SK-N-SH (cell line): ENCODE results near the gene PECR. TPM values are rescaled to one million over a fixed set of nuclear protein-coding genes. Genes with fewer than 3 reads are reported as not detected.

Source experiments
- CTCF ChIA-PET: fragments of 300-600, 350-600 bp; formaldehyde crosslinking; extraction: SDS; loops from one replicate; lab custom pipeline; 2021; lab: Yijun Ruan, JAX
- POLR2A ChIA-PET: fragments of 350-600 bp; sonication (Branson Sonifier 250); formaldehyde crosslinking; extraction: SDS; loops from one replicate; lab custom pipeline; 2020; ENCODE audit warnings: antibody characterized with exemption, inconsistent platforms; lab: Yijun Ruan, JAX
- DNase-seq: peaks from one replicate; pipeline ENCODE4 v3.0.0; 2012
- H2AFZ ChIP-seq: fragments of 200-600 bp; sonication (generic); 2 replicates; pipeline ENCODE4 v1.8.1; 2016; ENCODE audit warnings: antibody characterized with exemption, mild to moderate bottlenecking, low read depth
- H3F3A ChIP-seq: fragments of 200-600 bp; sonication (generic); replicated peaks from 2 replicates; pipeline ENCODE3; 2016; ENCODE audit warnings: antibody characterized with exemption, mild to moderate bottlenecking; ENCODE audit not compliant: insufficient read depth
- H3K27ac ChIP-seq, 2 experiments: fragments of 200-500 bp in 1 of 2; fragments of 200-600 bp in 1 of 2; sonication (Bioruptor generic) in 1 of 2; sonication (generic), shearing (Covaris generic) in 1 of 2; 2 replicates each; pipeline versions ENCODE4 v1.5.1 to v1.6.1; 2014 to 2016; ENCODE audit warnings: low read depth in 2 of 2, inconsistent platforms in 1 of 2, low read length in 1 of 2, mild to moderate bottlenecking in 1 of 2, mixed read lengths in 1 of 2
- H3K27me3 ChIP-seq: fragments of 200-600 bp; sonication (generic), shearing (Covaris generic); 2 replicates; pipeline ENCODE4 v1.6.1; 2016; ENCODE audit warnings: mixed run types; ENCODE audit not compliant: insufficient read depth
- H3K36me3 ChIP-seq, 2 experiments: fragments of 200-500 bp in 1 of 2; fragments of 200-600 bp in 1 of 2; sonication (Bioruptor generic) in 1 of 2; sonication (generic) in 1 of 2; replicated peaks in 1 of 2; 2 replicates each; pipeline versions ENCODE3 to v1.5.1; 2014 to 2016; ENCODE audit warnings: low read length in 1 of 2, mild to moderate bottlenecking in 1 of 2; ENCODE audit not compliant: insufficient read depth in 2 of 2, control insufficient read depth in 1 of 2
- H3K4me1 ChIP-seq, 2 experiments: fragments of 200-500 bp in 1 of 2; fragments of 200-600 bp in 1 of 2; sonication (Bioruptor generic) in 1 of 2; sonication (generic), shearing (Covaris generic) in 1 of 2; 2 replicates each; pipeline versions ENCODE4 v1.5.1 to v1.6.1; 2014 to 2016; ENCODE audit warnings: low read depth in 1 of 2, low read length in 1 of 2, mixed run types in 1 of 2; ENCODE audit not compliant: insufficient read depth in 2 of 2, control insufficient read depth in 1 of 2
- H3K4me2 ChIP-seq: fragments of 200-600 bp; sonication (generic), shearing (Covaris generic); 2 replicates; pipeline ENCODE4 v1.6.1; 2017; ENCODE audit warnings: mixed run types
- H3K4me3 ChIP-seq, 2 experiments: fragments of 200-500 bp in 1 of 2; fragments of 200-600 bp in 1 of 2; sonication (Bioruptor generic) in 1 of 2; sonication (generic), shearing (Covaris generic) in 1 of 2; 2 replicates each; pipeline versions ENCODE4 v1.5.1 to v1.8.1; 2014 to 2016; ENCODE audit warnings: low read depth in 2 of 2, inconsistent platforms in 1 of 2, low read length in 1 of 2, mild to moderate bottlenecking in 1 of 2, mixed read lengths in 1 of 2, moderate library complexity in 1 of 2
- H3K79me2 ChIP-seq: fragments of 200-600 bp; sonication (generic); 2 replicates; pipeline ENCODE4 v1.8.1; 2017; ENCODE audit warnings: mild to moderate bottlenecking; ENCODE audit not compliant: insufficient read depth
- H3K9ac ChIP-seq: fragments of 200-600 bp; sonication (generic); 2 replicates; pipeline ENCODE4 v1.6.1; 2017; ENCODE audit warnings: mixed run types
- H3K9me2 ChIP-seq: fragments of 200-600 bp; sonication (generic); 2 replicates; pipeline ENCODE4 v1.6.1; 2017; ENCODE audit warnings: mixed run types
- H3K9me3 ChIP-seq: fragments of 200-600 bp; sonication (generic); 2 replicates; pipeline ENCODE4 v1.6.1; 2017; ENCODE audit warnings: mixed run types, mild to moderate bottlenecking, moderate library complexity
- H4K20me1 ChIP-seq: fragments of 200-600 bp; sonication (generic); 2 replicates; pipeline ENCODE4 v1.6.1; 2017; ENCODE audit warnings: mild to moderate bottlenecking, mixed run types; ENCODE audit not compliant: insufficient read depth
- CHD2 ChIP-seq: fragments of 150-350 bp; IDR thresholded peaks from 2 replicates; pipeline ENCODE4 v1.6.1; 2018; ENCODE audit warnings: low read length; ENCODE audit not compliant: partially characterized antibody
- CTCF ChIP-seq: fragments of 200-600 bp; sonication (generic); IDR thresholded peaks from 2 replicates; pipeline ENCODE4 v1.6.1; 2017; ENCODE audit warnings: antibody characterized with exemption, mild to moderate bottlenecking, moderate library complexity
- FOSL2 ChIP-seq: IDR thresholded peaks from 2 replicates; pipeline ENCODE4 v1.4.0; 2012; ENCODE audit warnings: low read depth, mild to moderate bottlenecking, moderate library complexity, borderline replicate concordance
- FOXJ3 ChIP-seq: sonication (generic); formaldehyde crosslinking; IDR thresholded peaks from 2 replicates; pipeline ENCODE4 v1.5.1; 2020; ENCODE audit warnings: mild to moderate bottlenecking, missing genetic modification reagents
- GABPA ChIP-seq: IDR thresholded peaks from 2 replicates; pipeline ENCODE4 v1.4.0; 2012; ENCODE audit warnings: low read depth, mild to moderate bottlenecking
- IRF3 ChIP-seq: fragments of 150-350 bp; IDR thresholded peaks from 2 replicates; pipeline ENCODE4 v1.6.1; 2016; ENCODE audit warnings: mild to moderate bottlenecking, low read depth, low read length
- JUND ChIP-seq: IDR thresholded peaks from 2 replicates; pipeline ENCODE4 v1.4.0; 2012
- MEF2A ChIP-seq: IDR thresholded peaks from 2 replicates; pipeline ENCODE4 v1.4.0; 2012; ENCODE audit warnings: low read depth, borderline replicate concordance
- NFIC ChIP-seq: IDR thresholded peaks from 2 replicates; pipeline ENCODE4 v1.4.0; 2012; ENCODE audit warnings: borderline replicate concordance
- RFX5 ChIP-seq: IDR thresholded peaks from 2 replicates; pipeline ENCODE4 v1.6.1; 2012; ENCODE audit warnings: mild to moderate bottlenecking, improper control_type of control experiment, low read length
- TAF1 ChIP-seq: IDR thresholded peaks from 2 replicates; pipeline ENCODE4 v1.6.1; 2012; ENCODE audit warnings: low read depth, mild to moderate bottlenecking, low read length, moderate library complexity, borderline replicate concordance
- USF2 ChIP-seq: fragments of 150-350 bp; IDR thresholded peaks from 2 replicates; pipeline ENCODE4 v1.6.1; 2017; ENCODE audit warnings: antibody characterized with exemption, low read length, low read depth, borderline replicate concordance
- ZBTB33 ChIP-seq: IDR thresholded peaks from 2 replicates; pipeline ENCODE4 v1.4.0; 2012; ENCODE audit warnings: low read depth, borderline replicate concordance
- polyA plus RNA-seq, 3 experiments: library from polyadenylated mRNA; depleted of rRNA; stranded (reverse); fragments of >200 nt; gene quantifications; 2 replicates each; pipeline ENCODE4 v1.2.3, GENCODE V29; 2012

The PECR gene
- polyA plus RNA-seq, 1 of the 3 experiments (the other 2 are of a cell fraction) = 18.6 TPM

- no peaks in the 10 kb centered on the region for H3K27me3 ChIP-seq
- H3K79me2 ChIP-seq = 0 out of 2 replicates have a peak, but pooled peaks cover 4% of the 10 kb centered on the region
- H3K4me2 ChIP-seq = no peak overlapping the region
- no peaks in the 10 kb centered on the region for H3K9me2 ChIP-seq
- no peak for TF ChIP-seq RFX5
- TF ChIP-seq IRF3 = no peak
- no peak for TF ChIP-seq FOSL2
- no peak for TF ChIP-seq JUND
- no peak for TF ChIP-seq GABPA
- TF ChIP-seq CTCF = no peak
- TF ChIP-seq FOXJ3 (CRISPR knock-in tag) = no peak
- TF ChIP-seq USF2 = no peak
- no peak for TF ChIP-seq MEF2A
- TF ChIP-seq TAF1 = no peak
- no peak for TF ChIP-seq CHD2
- TF ChIP-seq NFIC = no peak
- no peak for TF ChIP-seq ZBTB33
- no peaks in the 10 kb centered on the region for H4K20me1 ChIP-seq
- ChIA-PET POLR2A (interaction anchor here (0.7 kb wide), 1 partner anchor 8 kb away, joined by 3 read pairs; the partner anchor contains the start of genes PECR and TMEM169), CTCF (no interaction called here)
- H3F3A ChIP-seq = peaks cover 15% of the 10 kb centered on the region
- H3K27ac ChIP-seq = no peak overlapping the region
- no peak overlapping the region for H3K4me3 ChIP-seq
- no peak overlapping the region for H2AFZ ChIP-seq
- no peak overlapping the region for H3K9ac ChIP-seq
- DNase-seq = no peak
- peaks cover 0 to 6% of the 10 kb centered on the region in 2 experiments for H3K36me3 ChIP-seq
- H3K4me1 ChIP-seq = peaks cover 0 to 4% of the 10 kb centered on the region in 2 experiments; a peak in 1 of 4 replicates
- H3K9me3 ChIP-seq = no peaks in the 10 kb centered on the region
These were observed 7.8 kb downstream of the PECR start for GRCh38 chr2:216073773-216074172.
